ENCODE measurements around the gene PVALEF. TPM values are rescaled to one million over a fixed set of nuclear protein-coding genes. Genes with fewer than 3 reads are reported as not detected.
A peak's percentile ranks its signal among the peaks of the same experiment; 100 is the strongest.

The PVALEF gene
- polyA plus RNA-seq, 1 donor: 3.0 TPM

DNA sequence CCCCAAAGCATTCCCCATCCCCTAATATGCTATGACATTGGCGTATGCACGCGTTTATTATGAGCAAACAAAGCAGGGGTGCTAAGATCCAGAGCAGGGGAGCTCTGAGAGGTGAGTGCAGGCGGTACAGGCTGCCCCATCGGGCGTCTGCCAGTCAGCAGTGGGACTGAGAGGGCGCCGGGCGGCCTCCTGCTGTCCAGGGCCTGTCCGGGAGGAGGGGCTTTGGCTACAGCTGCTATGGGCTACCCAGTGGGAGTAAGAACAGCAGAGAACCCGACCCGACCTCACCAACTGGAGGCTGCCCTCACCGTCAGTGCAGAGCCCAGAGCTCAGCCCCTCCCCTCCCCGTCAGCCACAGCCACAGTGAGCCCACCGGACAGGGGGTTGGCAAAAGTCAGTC lies 19.2 kb downstream of the PVALEF start:
- DNase-seq: no peak

- DNase-seq: no peak
Observed at GRCh38 chr17:81186203-81186602, 20.9 kb downstream of the PVALEF start.

- DNase-seq: no peak
Observed at GRCh38 chr17:81187120-81187519, 21.8 kb downstream of the PVALEF start.

GRCh38 chr17:81187586-81188490 lies 22.5 kb downstream of the PVALEF start:
- no peak for DNase-seq

DNA sequence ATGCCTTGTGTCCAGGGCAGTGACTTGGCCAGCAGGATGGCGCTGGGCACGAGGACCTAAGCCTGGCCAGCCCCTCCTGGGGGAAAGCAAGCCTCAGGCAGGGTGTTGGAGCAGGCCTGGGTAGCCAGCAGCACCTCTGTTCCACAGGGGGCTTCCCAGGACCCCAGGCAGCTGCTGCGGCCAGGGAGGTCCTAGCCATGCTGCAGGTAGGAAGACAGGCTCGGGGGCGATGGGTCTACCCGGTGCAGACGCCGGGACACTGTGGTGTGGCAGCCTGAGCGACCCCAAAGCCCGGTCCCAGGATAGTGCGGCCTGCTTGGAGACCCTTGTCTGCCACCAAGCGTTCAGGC lies 23.2 kb downstream of the PVALEF start:
- no peak for DNase-seq

GRCh38 chr17:81189016-81189415 lies 23.7 kb downstream of the PVALEF start:
- DNase-seq: no peak

- no peak for DNase-seq
Observed at GRCh38 chr17:81189670-81190530, 24.6 kb downstream of the PVALEF start.

DNA sequence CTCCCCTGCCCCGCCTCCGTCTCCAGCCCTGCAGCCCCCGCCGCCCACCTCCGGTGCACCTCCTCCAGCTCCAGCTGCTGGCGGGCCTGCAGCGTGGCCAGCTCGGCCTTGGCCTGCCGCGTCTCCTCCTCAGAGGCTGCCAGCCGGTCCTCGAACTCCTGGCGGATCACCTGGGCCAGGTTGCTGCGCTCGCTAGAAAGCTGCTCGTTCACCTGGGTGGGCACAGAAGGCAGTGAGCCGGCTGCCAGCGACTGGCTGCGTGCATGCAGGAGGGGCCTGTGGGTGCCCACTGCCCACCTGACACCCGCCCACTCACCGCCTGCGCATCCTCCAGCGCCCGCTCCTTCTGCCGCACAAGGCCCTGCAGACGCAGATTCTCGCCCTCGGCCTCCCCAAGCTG lies 25.3 kb downstream of the PVALEF start:
- DNase-seq: no peak

DNA sequence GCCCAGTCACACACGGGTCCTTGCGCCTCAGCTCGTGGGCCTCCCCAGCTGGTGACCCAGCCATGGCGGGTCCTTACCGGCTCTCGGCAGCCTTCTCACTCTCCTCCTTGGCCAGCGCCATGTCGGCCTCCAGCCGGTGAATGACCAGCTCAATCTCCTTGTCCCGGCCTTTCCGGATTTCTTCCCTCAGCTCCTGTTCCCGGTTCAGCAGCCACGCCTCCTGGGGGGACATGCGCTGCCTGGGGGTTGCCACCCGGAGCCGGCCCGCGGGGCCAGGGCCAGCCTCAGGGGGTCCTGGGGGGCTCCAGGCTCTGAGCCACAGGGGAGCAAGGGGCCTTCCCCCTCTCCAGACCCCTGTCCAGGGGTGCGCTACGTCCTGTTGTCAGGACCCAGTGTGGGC lies 25.8 kb downstream of the PVALEF start:
- no peak for DNase-seq

GRCh38 chr17:81191646-81192045 lies 26.3 kb downstream of the PVALEF start:
- DNase-seq: no peak

DNA sequence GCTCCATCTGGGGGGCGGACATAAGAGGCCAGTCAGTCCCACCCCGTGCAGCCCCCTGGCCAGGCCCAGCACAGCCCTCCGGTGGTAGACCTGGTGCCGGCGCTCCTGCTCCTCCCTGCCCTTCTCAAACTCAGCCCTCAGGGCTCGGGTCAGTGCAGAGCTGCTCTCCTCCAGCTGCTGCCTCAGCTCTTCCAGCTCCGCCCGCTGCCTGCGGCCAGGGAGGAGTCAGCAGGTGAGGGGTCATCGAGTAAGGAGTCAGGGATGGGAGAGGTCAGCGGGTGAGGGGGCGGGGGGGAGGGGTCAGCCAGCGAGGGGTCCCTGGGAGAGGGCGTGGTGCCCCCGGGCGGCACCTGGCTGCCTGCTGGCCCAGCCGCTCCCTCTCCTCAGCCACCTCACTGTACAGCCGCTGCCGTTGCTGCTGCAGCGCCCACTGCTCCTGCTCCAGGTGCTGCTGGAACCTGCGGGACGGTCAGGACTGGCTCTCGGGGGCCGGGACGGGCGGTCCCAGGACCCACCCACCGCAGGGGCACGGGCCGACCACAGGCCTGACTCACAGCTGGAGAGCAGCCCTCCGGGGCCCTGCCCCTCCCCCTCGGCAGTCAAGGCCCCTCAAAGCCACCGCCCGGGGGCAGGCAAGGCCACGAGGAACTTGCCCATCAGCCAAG lies 27.2 kb downstream of the PVALEF start:
- no peak for DNase-seq

DNA sequence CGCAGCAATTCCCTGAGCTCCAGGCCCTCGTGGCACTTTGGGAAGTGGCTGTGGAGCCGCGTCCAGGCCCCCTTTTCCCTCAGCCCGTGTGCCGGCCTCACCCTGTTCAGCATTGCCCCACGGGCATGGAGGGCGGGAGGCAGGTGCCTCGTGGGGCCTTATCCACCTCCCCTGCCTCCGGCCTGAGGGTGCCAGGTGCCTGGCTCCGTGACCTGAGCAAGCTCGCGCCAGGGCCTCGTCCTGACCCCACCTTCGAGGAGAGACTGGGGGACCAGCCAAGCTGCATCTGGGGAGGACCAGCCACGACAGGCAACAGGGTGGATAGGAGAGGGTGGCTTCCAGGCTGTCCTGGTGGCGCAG lies 27.7 kb downstream of the PVALEF start:
- DNase-seq: no peak

DNA sequence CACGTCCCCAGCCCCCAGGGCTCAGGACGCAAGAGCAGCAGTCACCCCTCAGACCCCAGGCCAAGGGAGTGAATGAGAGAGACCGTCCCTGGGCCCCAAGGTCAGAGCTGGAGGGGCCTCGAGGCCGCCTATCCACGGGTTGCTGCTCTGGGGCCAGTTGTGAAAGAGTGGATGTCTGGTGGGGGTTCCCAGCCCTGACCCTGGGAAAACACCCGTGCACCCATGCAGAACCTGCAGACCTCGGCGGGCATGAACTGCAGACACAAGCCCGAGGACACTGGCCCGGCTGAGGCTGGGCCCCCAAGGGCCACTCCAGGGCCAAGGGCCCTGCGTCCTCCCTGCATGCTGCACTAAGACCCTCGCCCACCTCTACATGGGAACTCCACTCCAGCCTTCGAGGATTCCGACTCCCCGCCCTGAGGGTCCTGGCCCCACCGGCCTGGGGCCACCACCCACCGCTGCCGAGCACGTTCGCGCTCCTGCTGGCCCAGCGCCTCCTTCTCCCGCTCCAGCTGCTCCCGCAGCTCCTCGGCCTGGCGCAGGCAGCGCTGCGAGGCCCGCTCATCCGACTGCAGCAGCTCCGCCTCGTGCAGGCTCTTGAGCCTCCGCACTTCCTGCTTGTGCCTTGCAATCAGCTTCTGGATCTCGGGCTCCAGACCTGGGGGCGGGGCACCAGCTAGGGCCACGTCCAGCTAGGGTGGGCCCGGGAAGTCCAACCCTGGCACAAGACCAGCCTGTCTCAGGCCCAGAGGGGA lies 28.3 kb downstream of the PVALEF start:
- peak; percentile 38 for DNase-seq

DNA sequence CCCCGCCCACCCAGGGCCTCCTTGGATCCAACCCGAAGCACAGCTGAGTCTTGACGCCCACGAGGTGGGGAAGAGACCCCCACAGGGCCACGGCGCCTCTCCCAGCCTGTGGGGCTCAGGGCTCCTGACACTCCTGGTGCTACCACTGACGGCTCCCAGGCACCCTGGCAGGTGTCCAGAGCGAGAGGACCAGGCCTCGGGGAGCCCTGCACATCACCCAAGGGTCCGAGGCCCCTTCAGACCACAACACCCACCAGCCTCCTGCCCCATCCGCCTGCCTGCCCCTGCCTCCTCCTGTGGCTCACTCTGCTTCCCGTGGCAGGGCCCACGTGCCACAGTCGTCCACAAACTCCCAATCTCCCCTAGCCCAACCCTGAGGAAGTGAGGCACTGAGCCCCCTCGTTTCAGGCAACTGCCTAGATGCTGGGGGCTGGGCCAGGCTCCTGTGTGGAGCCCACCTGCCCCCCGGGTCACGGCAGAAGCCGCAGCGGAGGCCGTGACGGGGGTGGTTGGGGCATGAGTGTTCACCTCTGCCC lies 29.0 kb downstream of the PVALEF start:
- no peak for DNase-seq

DNA sequence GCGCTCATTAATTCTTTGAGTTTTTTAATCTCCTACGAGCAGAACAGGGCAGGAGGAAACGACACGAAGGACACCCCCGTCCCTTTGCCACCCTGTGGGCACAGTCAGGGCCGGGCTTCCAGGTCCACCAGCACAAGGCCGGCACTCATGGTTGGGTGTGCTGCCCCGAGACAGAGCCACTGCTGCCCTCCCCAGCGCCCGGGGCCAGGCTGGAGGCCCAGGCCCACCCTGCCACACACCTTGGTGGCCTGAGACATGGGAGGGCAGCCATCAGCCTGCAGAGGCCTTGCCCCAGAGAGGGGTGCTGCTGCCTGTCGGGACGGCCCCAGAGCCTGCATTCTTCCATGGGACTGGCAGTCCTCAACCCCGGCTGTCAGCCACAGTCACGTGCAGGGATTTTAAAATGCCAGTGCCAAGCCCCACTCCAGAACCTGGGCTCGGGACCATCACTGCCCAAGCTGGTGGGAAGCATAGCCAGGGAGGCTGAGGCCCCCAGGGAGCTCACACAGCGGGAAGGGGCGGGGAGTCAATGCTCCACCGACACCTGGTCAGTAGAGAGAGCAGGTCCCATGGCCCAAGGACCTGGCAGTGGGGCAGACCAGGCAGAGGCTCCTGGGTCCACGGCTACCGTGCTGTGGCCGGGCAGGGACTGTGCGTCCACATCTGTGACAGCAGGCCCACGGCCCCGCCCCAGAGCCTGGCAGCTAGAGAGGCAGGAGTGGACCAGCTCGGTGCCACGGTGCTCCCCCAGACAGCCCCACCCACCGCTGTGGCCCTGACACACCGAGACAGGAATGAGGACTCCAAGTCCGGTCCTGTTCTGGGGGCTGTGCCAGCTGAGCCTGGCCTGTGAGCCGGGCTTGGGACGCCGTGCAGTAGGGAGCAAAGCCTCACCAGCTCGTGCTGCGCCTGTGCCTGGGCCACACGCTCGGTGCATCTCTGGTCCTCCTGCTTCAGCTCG lies 29.9 kb downstream of the PVALEF start:
- no peak for DNase-seq

DNA sequence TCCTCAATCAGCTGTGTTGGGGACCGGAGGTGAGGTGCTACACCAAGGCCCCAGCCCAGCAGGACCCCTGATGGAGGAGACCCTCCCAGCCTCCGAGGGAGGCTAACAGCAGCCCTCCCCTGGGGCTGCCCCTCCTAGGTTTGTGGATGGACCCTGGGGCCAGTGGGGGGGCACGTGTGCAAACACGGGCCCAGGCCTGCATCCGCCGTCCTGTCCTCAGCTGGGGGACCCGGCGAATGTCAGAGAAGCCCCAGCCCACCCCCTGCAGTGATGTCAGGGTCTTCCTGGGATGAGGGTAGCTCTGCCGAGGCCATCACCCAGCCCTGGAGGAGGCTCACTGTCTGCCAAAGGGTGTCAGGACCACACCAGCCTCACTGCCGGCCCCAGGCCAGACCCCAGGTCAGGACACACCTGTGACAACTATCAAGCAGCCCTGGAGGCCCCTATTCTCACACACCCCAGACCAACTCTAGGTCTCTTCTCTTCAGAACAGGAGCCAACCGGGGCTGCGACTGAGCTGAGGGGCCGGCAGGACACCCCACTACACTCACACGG lies 30.7 kb downstream of the PVALEF start:
- no peak for DNase-seq

GRCh38 chr17:81196505-81197408 lies 31.4 kb downstream of the PVALEF start:
- DNase-seq: no peak

DNA sequence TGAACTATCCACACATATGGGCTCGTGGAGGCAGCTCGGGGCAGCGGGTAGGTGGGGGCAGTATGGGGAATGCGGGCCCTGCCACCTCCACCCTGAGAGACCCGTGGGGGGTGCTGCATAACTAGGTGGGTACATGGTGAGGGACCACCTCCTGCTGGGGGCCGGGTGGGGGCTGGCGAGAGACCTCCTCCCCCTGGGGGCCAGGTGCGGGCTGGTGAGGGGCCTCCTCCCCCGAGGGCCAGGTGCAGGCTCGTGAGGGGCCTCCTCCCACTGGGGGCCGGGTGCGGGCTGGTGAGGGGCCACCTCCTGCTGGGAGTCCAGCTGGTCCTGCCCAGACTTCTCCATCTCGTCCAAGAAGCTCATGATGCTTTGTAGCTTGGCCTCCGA lies 32.1 kb downstream of the PVALEF start:
- DNase-seq: no peak

DNA sequence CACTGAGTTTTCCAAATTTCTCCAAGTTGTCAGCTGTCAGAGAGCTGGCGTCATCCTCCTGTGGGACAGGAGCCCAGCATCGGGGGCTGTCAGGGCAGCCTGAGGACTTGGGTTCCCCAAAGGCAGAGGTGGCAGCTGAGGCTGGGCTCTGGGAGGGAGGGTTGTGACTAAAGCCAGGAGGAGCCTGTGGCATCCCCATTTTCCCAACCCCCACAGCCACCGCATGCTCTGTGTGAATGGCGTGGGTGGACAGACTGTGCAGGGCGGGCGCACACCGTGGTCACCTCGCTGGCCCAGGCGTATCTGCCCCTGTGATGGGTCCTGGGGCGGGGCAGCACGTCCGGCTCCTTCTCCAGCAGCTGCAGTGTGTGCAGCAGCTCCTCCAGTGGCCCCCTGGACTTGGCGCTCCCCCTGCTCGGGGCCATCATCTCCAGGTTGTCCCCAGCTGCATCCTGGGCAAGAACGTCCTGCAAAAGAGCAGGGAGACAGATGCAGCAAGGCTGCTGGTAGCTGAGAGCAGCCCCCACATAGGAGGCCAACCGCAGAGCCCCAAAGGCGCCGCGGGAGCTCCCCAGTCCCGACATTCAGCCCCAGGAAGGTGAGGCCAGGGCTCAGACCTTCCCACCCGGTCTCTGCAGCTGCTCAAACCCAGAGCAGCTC lies 32.7 kb downstream of the PVALEF start:
- DNase-seq: no peak

Measured in hindlimb muscle (tissue), 1 donor.